ENCODE measurements around the gene OGFR. TPM values are rescaled to one million over a fixed set of nuclear protein-coding genes. Genes with fewer than 3 reads are reported as not detected.

The OGFR gene
- total RNA-seq, 1 donor from 2014 or later: 54.3 TPM

- Mint-ChIP-seq H3K27me3 (ENCODE audit: low read depth) (peaks cover 25% of the 10 kb centered on the region), H3K36me3 (ENCODE audit: low read depth) (no peaks in the 10 kb centered on the region), H3K4me3 (ENCODE audit: low read depth) (no peak overlapping the region), H3K9me3 (no peaks in the 10 kb centered on the region), H3K4me1 (ENCODE audit: low read depth) (no peaks in the 10 kb centered on the region), H3K27ac (no peak overlapping the region)
- no peak for DNase-seq (ENCODE audit: low spot score)
- intact Hi-C loops (cut with micrococcal nuclease): no loop called here
Observed at GRCh38 chr20:62817975-62818591, 13.4 kb downstream of the OGFR start.

- H3K4me3 Mint-ChIP-seq (ENCODE audit: low read depth): no peak overlapping the region
- DNase-seq (ENCODE audit: low spot score): no peak
- intact Hi-C loops (cut with micrococcal nuclease): no loop called here
- no peaks in the 10 kb centered on the region for H3K36me3 Mint-ChIP-seq (ENCODE audit: low read depth)
- no peaks in the 10 kb centered on the region for H3K9me3 Mint-ChIP-seq
- H3K27me3 Mint-ChIP-seq (ENCODE audit: low read depth): peaks cover 25% of the 10 kb centered on the region
- H3K27ac Mint-ChIP-seq: no peak overlapping the region
- H3K4me1 Mint-ChIP-seq (ENCODE audit: low read depth): no peaks in the 10 kb centered on the region
Observed at GRCh38 chr20:62818592-62819493, 14.2 kb downstream of the OGFR start.

- Mint-ChIP-seq H3K4me3 (ENCODE audit: low read depth) (no peak overlapping the region), H3K36me3 (ENCODE audit: low read depth) (no peaks in the 10 kb centered on the region), H3K9me3 (no peaks in the 10 kb centered on the region), H3K27me3 (ENCODE audit: low read depth) (peaks cover 25% of the 10 kb centered on the region), H3K4me1 (ENCODE audit: low read depth) (no peaks in the 10 kb centered on the region), H3K27ac (no peak overlapping the region)
- intact Hi-C loops (cut with micrococcal nuclease): no loop called here
- DNase-seq (ENCODE audit: low spot score): no peak
Observed at GRCh38 chr20:62819494-62820174, 15.0 kb downstream of the OGFR start.

DNA sequence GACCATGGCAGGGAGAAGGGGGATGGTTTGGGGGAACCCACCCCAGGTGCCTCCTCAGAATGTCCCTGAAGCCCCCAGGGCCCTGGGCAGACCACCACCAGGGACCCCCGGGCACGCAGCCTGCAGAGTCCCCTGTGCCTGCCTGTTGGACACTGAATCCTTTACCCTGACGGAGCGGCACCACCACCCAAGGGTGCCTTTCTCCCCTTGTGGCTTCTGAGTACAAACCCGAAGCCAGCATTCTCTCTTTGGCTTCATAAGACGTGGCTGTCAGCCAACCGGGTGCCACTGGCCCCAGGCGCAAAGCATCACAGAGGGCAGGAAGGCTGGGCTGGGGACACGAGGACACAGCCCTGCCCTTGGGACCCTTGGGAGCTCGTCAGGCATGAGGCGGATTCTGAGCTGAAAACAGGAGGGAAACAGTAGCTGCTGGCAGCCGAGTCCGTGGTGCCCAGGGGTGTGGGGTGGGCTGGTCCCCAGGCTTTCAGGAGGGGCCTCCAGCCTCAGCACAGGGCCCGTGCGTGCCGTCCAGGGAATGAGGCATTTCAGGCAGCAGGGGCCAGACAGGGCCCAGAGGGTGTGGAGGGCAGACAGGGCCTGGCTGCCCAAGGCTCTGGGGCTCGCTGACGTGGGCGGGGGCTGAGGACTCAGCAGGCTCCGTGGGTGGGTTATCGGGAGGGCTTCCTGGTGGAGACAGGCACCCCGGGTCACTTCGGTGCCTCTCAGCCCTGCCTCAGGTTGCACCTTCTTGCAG is 15.8 kb downstream of the OGFR start:
- Mint-ChIP-seq H3K4me1 (ENCODE audit: low read depth) (no peaks in the 10 kb centered on the region), H3K9me3 (no peaks in the 10 kb centered on the region)
- intact Hi-C loops (cut with micrococcal nuclease): no loop called here

GRCh38 chr20:62820962-62821725 is 16.5 kb downstream of the OGFR start:
- Mint-ChIP-seq H3K36me3 (ENCODE audit: low read depth) (no peaks in the 10 kb centered on the region), H3K27me3 (ENCODE audit: low read depth) (peaks cover 12% of the 10 kb centered on the region), H3K4me3 (ENCODE audit: low read depth) (no peak overlapping the region), H3K9me3 (no peaks in the 10 kb centered on the region), H3K27ac (no peak overlapping the region), H3K4me1 (ENCODE audit: low read depth) (no peaks in the 10 kb centered on the region)
- DNase-seq (ENCODE audit: low spot score): no peak
- intact Hi-C loops (cut with micrococcal nuclease): no loop called here

More for the DNA sequence above, 15.8 kb downstream of the OGFR start:
- H3K27ac Mint-ChIP-seq: no peak overlapping the region
- no peak for DNase-seq (ENCODE audit: low spot score)
- peaks cover 20% of the 10 kb centered on the region for H3K27me3 Mint-ChIP-seq (ENCODE audit: low read depth)
- H3K4me3 Mint-ChIP-seq (ENCODE audit: low read depth): no peak overlapping the region
- no peaks in the 10 kb centered on the region for H3K36me3 Mint-ChIP-seq (ENCODE audit: low read depth)

- Mint-ChIP-seq H3K4me3 (ENCODE audit: low read depth) (no peak overlapping the region), H3K36me3 (ENCODE audit: low read depth) (no peaks in the 10 kb centered on the region), H3K27me3 (ENCODE audit: low read depth) (peaks cover 9% of the 10 kb centered on the region), H3K4me1 (ENCODE audit: low read depth) (no peaks in the 10 kb centered on the region), H3K27ac (no peak overlapping the region), H3K9me3 (no peaks in the 10 kb centered on the region)
- DNase-seq (ENCODE audit: low spot score): no peak
- intact Hi-C loops (cut with micrococcal nuclease): no loop called here
Observed at GRCh38 chr20:62821726-62822210, 17.1 kb downstream of the OGFR start.

DNA sequence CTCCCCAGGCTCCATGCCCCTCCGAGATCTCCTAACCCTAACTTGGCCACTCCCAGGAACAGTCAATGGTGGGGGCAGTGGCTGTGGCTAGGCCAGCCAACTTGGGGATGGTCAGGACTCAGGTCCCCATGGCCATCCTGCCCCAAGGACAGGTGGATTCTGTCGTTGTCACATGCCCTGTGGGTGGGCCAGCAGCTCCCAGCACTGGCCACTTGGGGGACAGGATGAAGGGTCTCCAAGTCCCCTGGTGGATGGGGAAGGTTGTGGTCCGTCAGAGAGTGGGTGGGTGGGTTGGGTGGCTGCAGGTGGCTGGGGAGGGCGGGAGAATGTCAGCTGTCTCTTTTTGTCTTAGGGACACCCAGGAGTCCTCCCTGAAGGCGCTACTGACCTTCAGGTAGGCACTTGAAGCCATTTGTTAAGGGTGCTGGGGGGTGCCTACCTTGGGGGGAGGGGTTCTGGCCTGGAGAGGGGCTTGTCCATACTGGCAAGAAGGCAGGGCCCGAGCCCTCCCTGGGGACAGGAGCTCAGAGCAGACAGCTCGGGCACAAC is 17.7 kb downstream of the OGFR start:
- no peak for DNase-seq (ENCODE audit: low spot score)
- no peak overlapping the region for H3K27ac Mint-ChIP-seq
- intact Hi-C loops (cut with micrococcal nuclease): no loop called here
- no peak overlapping the region for H3K4me3 Mint-ChIP-seq (ENCODE audit: low read depth)
- H3K36me3 Mint-ChIP-seq (ENCODE audit: low read depth): no peaks in the 10 kb centered on the region
- H3K27me3 Mint-ChIP-seq (ENCODE audit: low read depth): peaks cover 9% of the 10 kb centered on the region
- H3K4me1 Mint-ChIP-seq (ENCODE audit: low read depth): no peaks in the 10 kb centered on the region
- no peaks in the 10 kb centered on the region for H3K9me3 Mint-ChIP-seq

GRCh38 chr20:62822788-62823651 is 18.4 kb downstream of the OGFR start:
- Mint-ChIP-seq H3K27me3 (ENCODE audit: low read depth) (peaks cover 9% of the 10 kb centered on the region), H3K36me3 (ENCODE audit: low read depth) (no peaks in the 10 kb centered on the region), H3K9me3 (no peaks in the 10 kb centered on the region), H3K4me1 (ENCODE audit: low read depth) (no peaks in the 10 kb centered on the region), H3K27ac (no peak overlapping the region), H3K4me3 (ENCODE audit: low read depth) (no peak overlapping the region)
- intact Hi-C loops (cut with micrococcal nuclease): no loop called here
- DNase-seq (ENCODE audit: low spot score): peak; percentile 52

DNA sequence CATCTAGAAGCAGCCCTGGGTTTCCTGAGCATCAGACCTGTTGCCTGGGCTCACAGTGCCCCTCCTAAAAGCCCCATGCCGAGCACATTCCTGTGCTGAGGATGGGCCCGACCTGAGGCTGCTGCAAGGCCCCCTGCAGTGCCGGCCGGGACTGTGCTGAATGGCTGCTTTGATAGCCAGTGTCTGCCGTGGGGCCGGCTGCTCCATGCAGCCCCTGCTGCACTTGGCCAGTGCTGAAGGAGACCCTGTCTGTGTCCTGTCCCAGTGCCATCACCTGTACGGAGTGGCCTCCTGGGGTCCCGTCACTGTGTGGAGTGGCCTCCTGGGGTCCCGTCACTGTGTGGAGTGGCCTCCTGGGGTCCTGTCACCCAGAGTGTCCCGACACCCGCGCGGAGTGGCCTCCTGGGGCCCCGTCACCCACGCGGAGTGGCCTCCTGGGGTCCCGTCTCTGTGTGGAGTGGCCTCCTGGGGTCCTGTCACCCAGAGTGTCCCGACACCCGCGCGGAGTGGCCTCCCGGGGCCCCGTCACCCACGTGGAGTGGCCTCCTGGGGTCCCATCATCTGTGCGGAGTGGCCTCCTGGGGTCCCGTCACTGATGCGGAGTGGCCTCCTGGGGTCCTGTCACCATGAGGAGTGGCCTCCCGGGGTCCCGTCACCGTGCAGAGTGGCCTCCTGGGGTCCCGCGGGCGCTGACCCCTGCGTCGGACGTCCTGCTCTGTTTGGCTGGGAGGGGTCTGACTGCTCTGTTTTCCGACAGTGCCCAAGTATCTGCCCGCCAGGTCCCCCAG is 19.2 kb downstream of the OGFR start:
- no peaks in the 10 kb centered on the region for H3K9me3 Mint-ChIP-seq
- no peak for DNase-seq (ENCODE audit: low spot score)
- H3K4me3 Mint-ChIP-seq (ENCODE audit: low read depth): no peak overlapping the region
- no peaks in the 10 kb centered on the region for H3K36me3 Mint-ChIP-seq (ENCODE audit: low read depth)
- H3K4me1 Mint-ChIP-seq (ENCODE audit: low read depth): no peaks in the 10 kb centered on the region
- H3K27me3 Mint-ChIP-seq (ENCODE audit: low read depth): peaks cover 5% of the 10 kb centered on the region
- no peak overlapping the region for H3K27ac Mint-ChIP-seq
- intact Hi-C loops (cut with micrococcal nuclease): no loop called here

GRCh38 chr20:62824476-62825332 is 20.1 kb downstream of the OGFR start:
- H3K4me1 Mint-ChIP-seq (ENCODE audit: low read depth): no peaks in the 10 kb centered on the region
- peaks cover 5% of the 10 kb centered on the region for H3K27me3 Mint-ChIP-seq (ENCODE audit: low read depth)
- DNase-seq (ENCODE audit: low spot score): peak; percentile 47
- H3K9me3 Mint-ChIP-seq: no peaks in the 10 kb centered on the region
- no peak overlapping the region for H3K4me3 Mint-ChIP-seq (ENCODE audit: low read depth)
- intact Hi-C loops (cut with micrococcal nuclease): no loop called here
- no peak overlapping the region for H3K27ac Mint-ChIP-seq
- H3K36me3 Mint-ChIP-seq (ENCODE audit: low read depth): no peaks in the 10 kb centered on the region
